OCI-LY3 (cell line): ENCODE data around the gene CPLX1.

Experiments used
- H2AFZ ChIP-seq: fragments of 200-600, 300-600 bp; shearing (Covaris generic); 2 replicates; pipeline ENCODE4 v1.6.0; 2014; ENCODE audit warnings: antibody characterized with exemption, low read depth, low read length
- H3K27ac ChIP-seq: fragments of 200-600, 300-600 bp; sonication (generic); 2 replicates; pipeline ENCODE4 v1.5.1; 2014; ENCODE audit warnings: mild to moderate bottlenecking, low read length, moderate library complexity, mixed read lengths
- H3K27me3 ChIP-seq: fragments of 200-600, 300-600 bp; sonication (generic); 2 replicates; pipeline ENCODE4 v1.6.1; 2014; ENCODE audit warnings: low read depth, low read length, mixed read lengths
- H3K36me3 ChIP-seq: fragments of 200-600, 300-600 bp; sonication (generic); replicated peaks from 2 replicates; pipeline ENCODE3; 2014; ENCODE audit warnings: low read depth, low read length, mixed read lengths
- H3K4me1 ChIP-seq: fragments of 300-600, 200-600 bp; sonication (generic); 2 replicates; pipeline ENCODE4 v1.6.1; 2014; ENCODE audit warnings: low read length, mixed read lengths
- H3K4me2 ChIP-seq: fragments of 200-600, 300-600 bp; sonication (generic); 2 replicates; pipeline ENCODE4 v1.6.1; 2014; ENCODE audit warnings: low read length, mixed read lengths
- H3K4me3 ChIP-seq: fragments of 300-600, 200-600 bp; sonication (generic); 2 replicates; pipeline ENCODE4 v1.5.1; 2014; ENCODE audit warnings: antibody characterized with exemption, mild to moderate bottlenecking, low read length, moderate library complexity
- H3K79me2 ChIP-seq: fragments of 300-600, 200-600 bp; shearing (Covaris generic); 2 replicates; pipeline ENCODE4 v1.6.1; 2014; ENCODE audit warnings: mild to moderate bottlenecking, low read length, mixed read lengths
- H3K9ac ChIP-seq: fragments of 300-600, 200-600 bp; shearing (Covaris generic); 2 replicates; pipeline ENCODE4 v1.6.0; 2014; ENCODE audit warnings: mild to moderate bottlenecking, low read length, moderate library complexity
- H3K9me3 ChIP-seq: fragments of 200-600, 300-600 bp; shearing (Covaris generic); 2 replicates; pipeline ENCODE4 v1.6.1; 2014; ENCODE audit warnings: low read length, mixed read lengths; ENCODE audit not compliant: insufficient read depth
- H4K20me1 ChIP-seq: fragments of 200-600, 300-600 bp; sonication (generic); 2 replicates; pipeline ENCODE4 v1.6.1; 2016; ENCODE audit warnings: low read length, mixed read lengths; ENCODE audit not compliant: insufficient read depth
- CTCF ChIP-seq: fragments of 200-600, 300-600 bp; sonication (generic); IDR thresholded peaks from 2 replicates; pipeline ENCODE4 v1.5.1; 2014; ENCODE audit warnings: antibody characterized with exemption, low read length, low read depth
- EZH2phosphoT487 ChIP-seq: fragments of 200-600 bp; shearing (Covaris generic); IDR thresholded peaks from 2 replicates; pipeline ENCODE4 v1.6.1; 2018; ENCODE audit warnings: antibody characterized with exemption, mixed run types, low read depth

CPLX1 gene

GRCh38 chr4:823176-823760, 2.7 kb downstream of the CPLX1 start:
- no peaks in the 10 kb centered on the region for H3K27me3 ChIP-seq
- no peaks in the 10 kb centered on the region for H4K20me1 ChIP-seq
- no peak overlapping the region for H3K9ac ChIP-seq
- no peak overlapping the region for H3K4me2 ChIP-seq
- no peak overlapping the region for H3K4me3 ChIP-seq
- no peak overlapping the region for H3K27ac ChIP-seq
- TF ChIP-seq EZH2phosphoT487 (no peak), CTCF (no peak)
- H3K36me3 ChIP-seq, result no peaks in the 10 kb centered on the region
- no peaks in the 10 kb centered on the region for H3K9me3 ChIP-seq
- H2AFZ ChIP-seq, result no peak overlapping the region
- H3K79me2 ChIP-seq, result no peaks in the 10 kb centered on the region
- no peaks in the 10 kb centered on the region for H3K4me1 ChIP-seq

- Histone ChIP-seq H3K9ac (no peak overlapping the region), H4K20me1 (no peaks in the 10 kb centered on the region), H3K9me3 (no peaks in the 10 kb centered on the region), H3K27ac (no peak overlapping the region), H3K4me3 (no peak overlapping the region), H3K79me2 (no peaks in the 10 kb centered on the region), H3K27me3 (no peaks in the 10 kb centered on the region), H3K4me2 (no peak overlapping the region), H3K36me3 (no peaks in the 10 kb centered on the region), H2AFZ (no peak overlapping the region), H3K4me1 (no peaks in the 10 kb centered on the region)
- no peak for TF ChIP-seq CTCF
- no peak for TF ChIP-seq EZH2phosphoT487
Observed at GRCh38 chr4:822361-823175, 3.4 kb downstream of the CPLX1 start.

- peaks cover 4% of the 10 kb centered on the region; the same call in 1 of the 2 replicates for H3K27me3 ChIP-seq
- H3K4me1 ChIP-seq, result no peaks in the 10 kb centered on the region
- no peaks in the 10 kb centered on the region for H3K36me3 ChIP-seq
- no peaks in the 10 kb centered on the region for H4K20me1 ChIP-seq
- no peak overlapping the region for H3K9ac ChIP-seq
- H3K79me2 ChIP-seq, result no peaks in the 10 kb centered on the region
- H3K4me3 ChIP-seq, result no peak overlapping the region
- TF ChIP-seq CTCF (no peak), EZH2phosphoT487 (no peak)
- no peak overlapping the region for H3K4me2 ChIP-seq
- H3K9me3 ChIP-seq, result no peaks in the 10 kb centered on the region
- H2AFZ ChIP-seq, result no peak overlapping the region
- H3K27ac ChIP-seq, result no peak overlapping the region
Observed at GRCh38 chr4:821631-822030, 4.3 kb downstream of the CPLX1 start.

GRCh38 chr4:821181-821591, 4.7 kb downstream of the CPLX1 start:
- no peak for TF ChIP-seq CTCF

More at GRCh38 chr4:821181-821591, 4.7 kb downstream of the CPLX1 start:
- H3K36me3 ChIP-seq, result no peaks in the 10 kb centered on the region
- peaks cover 6% of the 10 kb centered on the region; the same call in 1 of the 2 replicates for H3K27me3 ChIP-seq
- H3K9me3 ChIP-seq, result no peaks in the 10 kb centered on the region
- H3K4me2 ChIP-seq, result no peak overlapping the region
- H3K79me2 ChIP-seq, result no peaks in the 10 kb centered on the region
- no peak overlapping the region for H3K9ac ChIP-seq
- no peak overlapping the region for H3K27ac ChIP-seq
- no peaks in the 10 kb centered on the region for H3K4me1 ChIP-seq
- H2AFZ ChIP-seq, result no peak overlapping the region
- H4K20me1 ChIP-seq, result no peaks in the 10 kb centered on the region
- H3K4me3 ChIP-seq, result no peak overlapping the region
